RKO (cell line): ENCODE results near the gene PLXNA4.

Experiments used
- DNase-seq: peaks from one replicate; pipeline ENCODE4 v3.0.0-alpha.2; 2016; ENCODE audit warnings: low spot score

Gene PLXNA4

DNA sequence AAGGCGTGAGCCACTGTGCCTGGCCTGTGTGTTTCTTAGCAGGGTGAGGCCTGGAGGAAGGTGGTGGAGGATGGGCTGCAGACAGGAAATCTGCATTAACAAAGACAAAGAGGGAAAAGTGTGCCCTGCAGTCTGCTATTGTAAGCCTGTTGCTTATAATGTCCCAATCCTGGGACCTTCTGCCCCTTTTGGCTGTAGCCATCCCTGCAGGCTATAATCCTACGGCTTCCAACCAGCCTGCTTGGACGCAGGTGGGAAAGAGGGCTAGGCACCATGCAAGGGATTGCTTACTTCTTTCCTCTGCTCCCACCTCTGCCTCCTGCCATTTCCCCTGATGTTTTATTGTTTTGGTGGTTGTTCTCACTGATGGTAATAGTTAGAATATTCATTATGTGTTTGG is 434.3 kb downstream of the PLXNA4 start:
- no peak for DNase-seq

DNA sequence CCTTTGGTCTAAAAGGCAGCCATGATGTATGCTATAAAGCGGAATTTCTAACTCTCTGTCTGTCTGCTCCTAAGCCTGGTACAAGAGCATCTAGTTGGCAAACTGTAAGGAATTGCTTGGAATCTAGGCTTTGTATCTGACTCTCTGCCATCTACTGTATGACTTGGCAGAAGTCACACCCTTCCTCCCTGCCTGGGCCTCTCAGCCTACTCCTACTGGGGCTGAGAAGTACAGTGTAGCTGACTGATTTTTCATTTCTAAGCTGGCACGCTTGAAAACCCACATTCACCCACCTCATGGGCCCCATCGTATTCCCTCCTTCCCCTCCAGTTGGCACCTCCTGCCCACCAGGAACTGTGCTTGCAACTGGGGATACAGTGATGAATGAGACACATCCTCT is 435.2 kb downstream of the PLXNA4 start:
- no peak for DNase-seq

DNA sequence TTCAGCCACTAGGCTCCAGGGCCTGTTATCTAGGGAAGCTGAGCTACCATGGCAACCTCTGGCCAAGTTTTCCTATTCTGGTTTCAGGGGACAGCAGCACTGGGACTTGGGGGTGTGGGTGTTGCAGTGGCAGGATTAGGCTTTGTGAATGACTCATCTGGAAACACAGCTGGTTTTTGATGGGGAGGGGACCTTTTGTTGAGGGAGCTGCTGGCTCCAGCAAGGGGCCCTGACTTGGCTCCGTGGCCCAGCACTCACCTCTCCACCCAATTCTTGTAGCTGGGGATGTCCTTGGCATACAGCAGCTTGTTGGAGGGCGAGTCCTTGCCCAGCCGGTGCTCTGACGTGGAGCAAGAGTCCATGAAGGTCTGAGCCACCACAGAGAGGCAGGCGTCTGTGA is 435.9 kb downstream of the PLXNA4 start:
- DNase-seq, result no peak

- no peak for DNase-seq
These were observed 437.5 kb downstream of the PLXNA4 start for GRCh38 chr7:132138817-132139216.

- DNase-seq, result no peak
These were observed 438.6 kb downstream of the PLXNA4 start for GRCh38 chr7:132137681-132138080.

DNA sequence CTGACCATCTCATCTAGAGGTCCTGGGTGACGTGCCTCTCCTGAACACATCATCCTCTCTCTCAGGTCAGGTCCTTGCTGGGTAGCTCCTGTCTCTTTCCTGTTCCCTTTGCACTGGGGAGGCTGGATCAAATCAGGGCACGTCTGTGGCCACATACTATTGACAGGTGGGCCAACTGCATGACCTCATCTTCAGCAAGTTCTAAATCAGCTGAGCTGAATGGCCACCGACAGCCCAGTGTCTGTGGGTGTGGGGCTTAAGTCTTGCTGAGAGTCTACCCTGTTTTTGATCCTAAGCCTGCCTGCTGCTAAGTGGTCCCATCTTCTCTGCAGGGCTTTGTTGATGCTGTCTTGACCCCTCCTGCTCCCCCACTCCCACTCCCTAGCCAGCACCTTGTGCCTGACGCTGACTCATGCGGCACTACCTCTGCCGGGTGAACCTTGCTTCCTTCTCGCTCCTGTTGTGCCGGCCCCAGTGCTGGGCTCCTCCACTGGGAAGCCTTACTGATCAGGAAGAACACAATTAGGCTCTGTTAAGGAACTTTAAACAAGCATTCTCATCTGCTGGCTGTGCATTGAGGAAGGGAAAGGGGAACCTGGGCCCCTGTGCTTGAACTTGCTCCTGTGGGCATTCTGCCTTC is 440.4 kb downstream of the PLXNA4 start:
- no peak for DNase-seq

- no peak for DNase-seq
These were observed 441.3 kb downstream of the PLXNA4 start for GRCh38 chr7:132134814-132135445.

DNA sequence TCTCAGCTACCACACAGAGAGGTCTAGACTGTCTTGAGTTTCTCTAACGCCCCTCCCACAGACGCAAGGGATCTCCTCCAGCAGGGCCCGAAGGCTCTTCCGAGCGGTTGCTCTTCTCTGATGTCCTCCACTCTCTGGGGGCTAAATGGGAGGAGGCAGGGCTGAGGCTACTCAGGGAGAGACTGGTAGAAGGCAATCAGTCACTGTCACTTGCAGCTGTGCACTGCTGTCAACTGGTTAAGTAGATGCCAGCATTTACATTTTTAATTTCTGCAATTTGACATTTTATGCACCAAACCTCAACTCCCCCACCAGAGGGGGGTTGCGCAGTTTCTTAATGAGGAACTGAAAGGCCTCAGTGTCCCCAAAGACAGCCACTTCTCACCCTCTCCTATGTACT is 442.8 kb downstream of the PLXNA4 start:
- no peak for DNase-seq

DNA sequence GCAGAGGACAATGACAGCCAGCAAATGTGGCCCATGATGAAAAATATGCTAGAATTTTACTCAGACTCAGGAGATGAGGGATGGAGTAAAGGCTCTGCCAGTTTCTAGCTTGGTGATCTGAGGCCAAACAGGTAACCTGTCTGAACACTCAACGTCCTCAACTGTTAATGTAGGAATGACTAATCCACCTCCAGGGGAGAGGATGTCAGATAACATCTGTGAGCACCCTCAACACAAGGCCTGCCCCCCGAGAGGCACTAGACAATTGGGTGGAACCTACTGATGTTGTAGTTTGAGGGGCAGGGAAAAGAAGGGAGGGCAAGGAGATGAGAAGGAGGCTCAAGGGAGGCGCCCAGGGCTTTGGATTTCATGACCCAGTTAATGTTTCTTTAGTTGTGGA is 445.1 kb downstream of the PLXNA4 start:
- DNase-seq, result no peak

DNA sequence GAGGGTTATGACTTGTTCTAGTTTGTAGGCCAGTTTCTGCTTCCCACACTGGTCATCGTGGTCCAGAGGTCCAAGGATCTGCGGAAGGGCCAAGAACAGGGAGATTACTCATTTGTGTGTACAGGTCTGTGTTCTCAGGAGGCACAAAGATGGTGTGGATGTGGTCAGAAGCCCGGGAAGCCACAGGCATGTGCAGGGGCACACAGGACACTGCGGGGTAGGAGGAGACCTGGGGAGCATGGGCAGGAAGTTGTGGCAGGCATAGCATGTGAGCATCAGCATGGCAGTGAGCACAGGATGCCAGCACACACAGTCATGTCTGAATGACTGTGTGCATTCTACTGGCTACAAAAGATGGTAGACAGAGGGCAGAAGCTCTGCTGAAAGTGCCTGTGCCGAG is 445.8 kb downstream of the PLXNA4 start:
- no peak for DNase-seq

GRCh38 chr7:132125872-132126595 is 450.2 kb downstream of the PLXNA4 start:
- no peak for DNase-seq

- no peak for DNase-seq
These were observed 451.2 kb downstream of the PLXNA4 start for GRCh38 chr7:132125096-132125495.

DNA sequence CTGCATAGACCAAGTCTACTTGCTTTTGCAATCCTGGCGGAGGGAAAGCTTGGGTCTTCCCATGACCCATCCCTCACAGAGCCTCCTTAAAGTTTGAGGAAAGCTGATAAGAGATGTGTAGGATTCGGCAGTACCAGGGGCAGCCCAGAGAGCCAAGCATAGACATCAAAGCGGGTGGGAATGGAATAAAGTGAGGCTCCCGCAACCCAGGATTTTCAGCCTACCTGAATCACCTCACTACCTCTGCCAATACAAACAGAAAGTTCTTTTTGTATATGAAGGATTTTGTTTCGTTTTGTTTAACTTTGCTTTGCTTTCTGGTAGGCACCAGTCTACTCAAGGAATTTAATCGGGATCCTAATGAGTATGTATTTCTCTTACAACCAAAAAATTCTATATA is 451.7 kb downstream of the PLXNA4 start:
- no peak for DNase-seq

DNA sequence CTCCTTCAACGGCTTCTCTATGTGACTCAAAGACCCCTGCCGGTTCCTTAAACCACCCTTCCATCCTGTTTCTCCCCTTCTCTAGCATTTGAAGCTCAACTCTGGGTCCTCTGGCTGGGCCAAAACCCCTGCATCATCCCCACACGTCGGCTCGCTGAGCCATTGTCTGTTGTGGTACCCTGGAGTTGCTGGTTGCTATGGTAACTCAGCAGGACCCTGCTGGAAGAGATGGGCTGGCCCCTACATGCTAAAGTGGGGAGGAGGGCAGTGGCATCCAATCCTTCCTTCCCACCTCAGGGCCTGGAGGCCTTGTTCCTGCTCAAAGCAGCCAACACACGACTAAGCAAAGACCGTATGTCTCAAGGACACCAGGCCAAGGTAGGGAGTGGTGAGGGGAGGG is 452.5 kb downstream of the PLXNA4 start:
- DNase-seq, result no peak

DNA sequence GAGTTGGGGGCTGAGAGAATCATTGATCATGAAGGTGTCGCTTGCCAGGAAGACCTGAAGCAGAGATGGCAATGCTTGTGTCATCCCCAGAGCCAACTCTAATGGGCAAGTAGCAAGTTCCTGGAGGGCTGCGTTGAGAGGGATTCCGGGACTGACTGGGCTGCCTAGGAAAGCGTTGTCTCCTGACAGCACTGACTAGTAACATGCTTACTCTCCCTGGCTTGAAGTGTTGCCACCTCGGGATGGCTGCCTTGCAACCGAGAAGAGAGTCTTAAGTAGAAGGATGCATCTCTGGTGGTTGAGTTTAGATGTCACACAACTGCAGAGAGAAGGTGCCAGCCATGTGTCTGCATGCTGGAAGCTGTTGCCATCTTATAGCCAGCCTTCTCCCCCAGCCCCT is 453.4 kb downstream of the PLXNA4 start:
- no peak for DNase-seq

- no peak for DNase-seq
These were observed 454.3 kb downstream of the PLXNA4 start for GRCh38 chr7:132121987-132122386.

DNA sequence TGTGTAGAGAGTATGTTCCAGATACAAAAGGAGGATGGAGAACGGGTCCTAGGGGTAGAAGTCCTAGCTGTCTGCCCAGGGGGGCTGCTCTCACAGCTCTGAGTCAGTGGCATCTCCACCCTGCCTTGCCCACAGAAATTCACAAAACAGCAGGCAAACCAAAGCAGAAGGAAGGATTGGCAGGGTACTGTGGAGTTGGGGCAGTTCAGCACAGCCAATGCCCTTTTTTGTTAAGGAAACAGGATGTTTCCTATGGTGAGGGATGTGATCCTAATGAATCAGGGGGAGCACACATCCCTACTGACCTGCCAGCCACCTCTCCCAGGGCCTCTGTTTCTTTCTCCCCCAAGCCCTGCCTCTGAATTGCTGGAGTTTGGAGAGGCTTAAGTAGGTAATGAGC is 457.6 kb downstream of the PLXNA4 start:
- DNase-seq, result no peak

DNA sequence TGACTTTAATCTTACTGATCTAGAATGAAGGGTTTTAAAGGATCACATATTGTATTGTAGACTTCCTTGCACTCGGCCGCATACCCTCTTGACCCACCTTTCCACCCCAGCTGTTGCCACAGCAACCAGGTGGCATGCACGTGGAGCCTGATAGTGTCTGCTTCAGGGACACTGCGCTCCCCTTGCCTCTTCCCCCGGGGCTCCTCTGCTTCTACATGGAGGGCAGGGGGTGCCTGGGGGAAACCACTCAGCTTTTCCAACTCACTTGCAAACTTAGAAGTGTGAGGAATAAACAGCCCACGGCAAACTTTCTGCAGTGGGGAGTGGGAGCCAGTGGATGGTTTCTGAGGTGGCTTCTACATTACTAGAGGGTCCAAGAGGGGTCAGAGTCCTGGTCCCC is 458.6 kb downstream of the PLXNA4 start:
- no peak for DNase-seq

- peak; percentile 39 for DNase-seq
These were observed 459.1 kb downstream of the PLXNA4 start for GRCh38 chr7:132117181-132117580.

- no peak for DNase-seq
These were observed 459.9 kb downstream of the PLXNA4 start for GRCh38 chr7:132116369-132116768.

DNA sequence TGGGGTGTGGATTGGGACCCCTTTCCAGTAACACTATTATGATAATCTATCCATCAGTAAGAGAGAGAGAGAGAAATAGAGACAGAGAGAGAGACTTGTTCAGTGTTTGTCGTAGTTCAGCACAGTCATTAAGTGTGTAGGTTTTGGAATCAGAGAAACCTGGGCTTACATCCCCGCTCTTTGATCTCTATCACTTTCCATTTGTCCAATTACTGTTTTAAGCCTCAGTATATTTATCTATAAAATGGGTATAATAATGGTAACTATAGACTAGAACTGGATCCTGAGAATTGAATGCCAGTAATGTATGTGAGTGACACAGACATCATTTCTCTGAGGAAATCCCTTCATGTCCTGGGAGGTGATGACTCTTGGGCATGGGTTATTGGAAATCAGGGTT is 460.5 kb downstream of the PLXNA4 start:
- no peak for DNase-seq

- no peak for DNase-seq
These were observed 461.2 kb downstream of the PLXNA4 start for GRCh38 chr7:132115028-132115427.

- DNase-seq, result no peak
These were observed 461.9 kb downstream of the PLXNA4 start for GRCh38 chr7:132114411-132114810.
